ENCODE results near the gene EVC2.

The EVC2 gene

DNA sequence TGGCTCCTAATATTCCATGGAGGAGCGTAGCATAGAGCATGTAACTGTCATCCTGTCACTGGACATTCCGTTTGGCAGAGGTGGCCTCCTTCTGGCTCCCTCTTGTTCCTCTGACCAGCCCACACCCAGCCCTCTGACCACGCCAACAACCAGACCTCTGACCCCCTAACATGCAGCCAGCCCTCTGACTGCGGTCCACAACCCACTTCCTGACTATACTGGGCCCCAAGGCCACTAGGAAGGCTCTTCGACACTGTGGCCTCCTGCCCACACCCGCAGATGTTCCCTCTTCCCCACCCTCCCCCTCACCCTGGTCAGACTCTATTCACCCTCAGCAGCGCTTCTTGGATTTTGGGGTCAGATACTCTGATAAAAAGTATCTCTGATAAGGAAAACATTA is 141.4 kb downstream of the EVC2 start:
- in situ Hi-C loops (cut with MboI; ENCODE audit: low pct_unique_long_range_greater_than_20kb, low sequenced_read_pairs, unreplicated experiment) = no loop called here

DNA sequence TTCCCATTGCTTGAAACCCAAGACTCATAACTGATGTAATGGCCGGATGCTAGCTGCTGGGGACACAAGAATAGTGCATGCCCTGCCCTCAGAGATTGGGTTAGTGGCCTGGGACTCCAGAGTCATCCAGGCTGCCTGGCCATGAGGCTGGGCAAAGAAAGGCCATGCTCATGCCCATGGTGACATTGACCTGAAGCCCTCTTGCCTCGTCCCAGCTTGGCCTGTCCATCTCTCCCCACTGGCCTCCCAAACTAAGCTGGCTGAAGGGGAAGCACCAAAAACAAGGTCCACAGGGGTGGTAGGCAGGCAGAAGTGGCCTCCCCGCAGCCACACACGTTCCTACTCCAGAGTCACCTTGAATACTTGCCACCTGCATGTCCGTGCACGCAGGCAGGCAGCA is 141.8 kb downstream of the EVC2 start:
- no peak for DNase-seq (ENCODE audit: low spot score)
- in situ Hi-C loops (cut with MboI; ENCODE audit: low pct_unique_long_range_greater_than_20kb, low sequenced_read_pairs, unreplicated experiment) = no loop called here
- TF ChIP-seq, protein P1, sequence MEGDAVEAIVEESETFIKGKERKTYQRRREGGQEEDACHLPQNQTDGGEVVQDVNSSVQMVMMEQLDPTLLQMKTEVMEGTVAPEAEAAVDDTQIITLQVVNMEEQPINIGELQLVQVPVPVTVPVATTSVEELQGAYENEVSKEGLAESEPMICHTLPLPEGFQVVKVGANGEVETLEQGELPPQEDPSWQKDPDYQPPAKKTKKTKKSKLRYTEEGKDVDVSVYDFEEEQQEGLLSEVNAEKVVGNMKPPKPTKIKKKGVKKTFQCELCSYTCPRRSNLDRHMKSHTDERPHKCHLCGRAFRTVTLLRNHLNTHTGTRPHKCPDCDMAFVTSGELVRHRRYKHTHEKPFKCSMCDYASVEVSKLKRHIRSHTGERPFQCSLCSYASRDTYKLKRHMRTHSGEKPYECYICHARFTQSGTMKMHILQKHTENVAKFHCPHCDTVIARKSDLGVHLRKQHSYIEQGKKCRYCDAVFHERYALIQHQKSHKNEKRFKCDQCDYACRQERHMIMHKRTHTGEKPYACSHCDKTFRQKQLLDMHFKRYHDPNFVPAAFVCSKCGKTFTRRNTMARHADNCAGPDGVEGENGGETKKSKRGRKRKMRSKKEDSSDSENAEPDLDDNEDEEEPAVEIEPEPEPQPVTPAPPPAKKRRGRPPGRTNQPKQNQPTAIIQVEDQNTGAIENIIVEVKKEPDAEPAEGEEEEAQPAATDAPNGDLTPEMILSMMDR (IDR thresholded peaks at IDR 0.05; ENCODE audit: extremely low read depth, insufficient read depth, missing control alignments) = no peak

More for the DNA sequence above, 141.4 kb downstream of the EVC2 start:
- TF ChIP-seq, protein P1 (IDR thresholded peaks at IDR 0.05; ENCODE audit: extremely low read depth, insufficient read depth, missing control alignments) = no peak
- no peak for DNase-seq (ENCODE audit: low spot score)

DNA sequence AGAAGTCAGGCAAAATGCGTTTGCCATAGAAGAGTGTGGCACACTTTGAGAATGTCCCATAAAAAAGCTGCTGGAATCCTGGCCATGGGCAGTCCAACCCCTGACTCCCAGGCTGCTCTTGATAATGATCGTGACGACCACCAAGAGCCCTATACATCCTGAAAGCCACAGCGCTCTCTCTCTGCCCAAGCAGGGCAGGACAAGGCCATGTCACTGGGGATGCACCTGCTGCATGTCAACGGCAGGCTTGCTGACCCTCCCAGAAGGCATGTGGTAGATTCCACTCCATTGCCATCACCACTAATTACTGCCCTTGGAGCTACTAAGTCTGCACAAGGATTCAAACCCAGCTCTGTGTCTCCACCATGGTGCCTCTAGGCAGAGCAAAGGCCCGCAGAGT is 144.5 kb downstream of the EVC2 start:
- TF ChIP-seq, protein P1 (IDR thresholded peaks at IDR 0.05; ENCODE audit: extremely low read depth, insufficient read depth, missing control alignments) = no peak
- in situ Hi-C loops (cut with MboI; ENCODE audit: low pct_unique_long_range_greater_than_20kb, low sequenced_read_pairs, unreplicated experiment) = no loop called here
- DNase-seq (ENCODE audit: low spot score) = no peak

DNA sequence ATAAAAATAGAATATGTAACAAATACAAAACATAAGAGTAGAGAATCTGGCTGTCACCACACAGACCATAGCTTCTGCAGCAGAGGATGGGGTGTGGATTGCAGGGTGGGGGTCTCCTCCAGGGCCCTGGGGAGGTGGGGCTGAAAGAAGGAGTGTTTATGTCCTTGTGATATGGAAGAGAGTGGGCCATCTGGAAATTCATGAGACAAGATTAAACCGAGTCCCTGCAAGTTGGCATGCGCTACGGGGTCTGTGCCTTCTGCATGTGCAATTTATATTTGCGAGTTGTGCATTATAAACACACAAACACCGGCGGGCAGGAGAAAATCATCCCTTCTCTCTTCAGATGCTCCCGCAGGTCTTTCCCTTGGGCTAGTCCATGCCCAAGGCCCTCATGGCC is 145.9 kb downstream of the EVC2 start:
- no peak for DNase-seq (ENCODE audit: low spot score)
- in situ Hi-C loops (cut with MboI; ENCODE audit: low pct_unique_long_range_greater_than_20kb, low sequenced_read_pairs, unreplicated experiment) = no loop called here
- TF ChIP-seq, protein P1 (IDR thresholded peaks at IDR 0.05; ENCODE audit: extremely low read depth, insufficient read depth, missing control alignments) = no peak

DNA sequence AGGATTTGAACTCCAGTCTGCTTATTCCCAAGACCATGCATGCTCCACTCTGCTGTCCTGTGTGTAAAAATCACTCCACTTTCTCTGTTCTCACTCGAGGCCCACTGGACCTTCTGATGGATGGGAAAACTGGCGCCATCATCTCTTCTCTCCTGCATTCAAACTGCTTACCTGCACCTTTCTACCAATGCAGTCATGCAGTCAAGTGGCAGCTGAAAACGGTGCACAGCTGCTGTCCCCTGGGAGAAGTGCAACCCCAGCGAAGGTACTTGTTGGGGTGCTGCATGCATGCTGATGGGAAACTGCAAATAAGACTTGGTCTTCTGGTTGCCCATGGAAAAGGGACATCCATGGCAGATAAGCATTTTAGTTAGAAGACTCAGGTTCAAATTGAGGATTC is 147.1 kb downstream of the EVC2 start:
- DNase-seq (ENCODE audit: low spot score) = no peak
- in situ Hi-C loops (cut with MboI; ENCODE audit: low pct_unique_long_range_greater_than_20kb, low sequenced_read_pairs, unreplicated experiment) = no loop called here
- TF ChIP-seq, protein P1 (IDR thresholded peaks at IDR 0.05; ENCODE audit: extremely low read depth, insufficient read depth, missing control alignments) = no peak

DNA sequence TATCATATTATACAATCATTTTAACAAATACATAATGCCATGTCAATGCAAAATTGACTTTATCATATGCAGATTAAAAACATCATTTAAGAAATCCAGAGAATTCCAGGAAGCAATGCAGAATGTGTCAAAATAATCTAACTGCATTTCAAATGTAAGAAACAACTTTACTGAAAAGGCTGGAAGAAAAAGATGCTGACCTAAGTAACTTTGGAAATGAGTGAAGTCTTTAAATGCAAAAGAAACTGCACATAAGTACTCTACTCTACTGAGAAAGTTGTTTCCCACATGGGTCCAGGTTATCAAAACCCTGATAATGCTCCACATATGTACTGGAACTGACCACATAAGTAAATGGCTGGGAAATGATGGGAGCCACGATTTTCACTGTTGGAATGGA is 149.9 kb downstream of the EVC2 start:
- no peak for DNase-seq (ENCODE audit: low spot score)
- in situ Hi-C loops (cut with MboI; ENCODE audit: low pct_unique_long_range_greater_than_20kb, low sequenced_read_pairs, unreplicated experiment) = no loop called here
- TF ChIP-seq, protein P1 (IDR thresholded peaks at IDR 0.05; ENCODE audit: extremely low read depth, insufficient read depth, missing control alignments) = no peak

DNA sequence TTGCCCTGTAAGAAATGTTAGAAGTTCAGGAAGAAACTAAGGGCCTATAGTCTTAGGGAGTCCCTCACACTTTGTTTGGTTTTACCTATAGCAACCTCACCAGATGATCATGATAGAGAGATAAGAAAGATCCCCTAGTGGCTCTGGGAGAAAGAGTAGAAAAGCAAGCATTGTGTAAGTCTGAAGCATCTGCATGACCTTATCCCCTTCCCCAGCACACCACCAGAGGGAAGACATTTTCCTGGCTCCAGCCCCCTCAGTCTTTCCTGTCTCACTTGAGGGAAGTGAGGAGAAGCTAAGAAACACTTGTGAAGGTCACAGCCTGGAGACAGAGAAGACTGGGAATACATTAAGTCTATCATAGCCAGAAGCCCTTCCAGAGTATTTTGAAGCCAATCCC is 154.0 kb downstream of the EVC2 start:
- TF ChIP-seq, protein P1 (IDR thresholded peaks at IDR 0.05; ENCODE audit: extremely low read depth, insufficient read depth, missing control alignments) = no peak
- in situ Hi-C loops (cut with MboI; ENCODE audit: low pct_unique_long_range_greater_than_20kb, low sequenced_read_pairs, unreplicated experiment) = no loop called here
- DNase-seq (ENCODE audit: low spot score) = no peak
